ENCODE measurements around the gene KIF3A. TPM values are rescaled to one million over a fixed set of nuclear protein-coding genes. Genes with fewer than 3 reads are reported as not detected.

Gene KIF3A
- total RNA-seq, 1 donor: 1.1 TPM

GRCh38 chr5:132679717-132680380 lies 57.5 kb downstream of the KIF3A start:
- DNase-seq (ENCODE audit: low read depth in 2 of 3, low spot score in 2 of 3): no peak

GRCh38 chr5:132679166-132679565 lies 58.2 kb downstream of the KIF3A start:
- no peak for DNase-seq (ENCODE audit: low read depth in 2 of 3, low spot score in 2 of 3)

DNA sequence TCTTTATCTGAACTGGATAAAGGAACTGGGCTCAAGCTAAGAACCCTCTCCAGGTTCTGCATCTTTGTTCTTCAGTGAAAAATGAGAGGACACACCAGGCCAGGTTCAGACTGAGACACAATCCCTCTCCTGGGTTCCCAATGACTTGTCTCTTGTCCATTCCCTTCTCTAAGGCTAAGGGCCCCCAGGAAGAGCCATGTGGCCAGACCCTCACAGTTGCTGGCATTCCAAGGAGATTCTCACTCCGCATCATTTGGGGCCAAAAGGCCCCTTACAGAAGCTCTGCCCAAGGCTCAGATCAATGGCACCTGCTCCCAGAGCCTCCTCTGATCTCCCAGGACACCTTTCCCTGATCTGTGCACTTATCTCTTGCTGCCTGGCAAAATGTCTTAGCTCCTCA lies 58.6 kb downstream of the KIF3A start:
- DNase-seq (ENCODE audit: low read depth in 2 of 3, low spot score in 2 of 3): no peak

DNA sequence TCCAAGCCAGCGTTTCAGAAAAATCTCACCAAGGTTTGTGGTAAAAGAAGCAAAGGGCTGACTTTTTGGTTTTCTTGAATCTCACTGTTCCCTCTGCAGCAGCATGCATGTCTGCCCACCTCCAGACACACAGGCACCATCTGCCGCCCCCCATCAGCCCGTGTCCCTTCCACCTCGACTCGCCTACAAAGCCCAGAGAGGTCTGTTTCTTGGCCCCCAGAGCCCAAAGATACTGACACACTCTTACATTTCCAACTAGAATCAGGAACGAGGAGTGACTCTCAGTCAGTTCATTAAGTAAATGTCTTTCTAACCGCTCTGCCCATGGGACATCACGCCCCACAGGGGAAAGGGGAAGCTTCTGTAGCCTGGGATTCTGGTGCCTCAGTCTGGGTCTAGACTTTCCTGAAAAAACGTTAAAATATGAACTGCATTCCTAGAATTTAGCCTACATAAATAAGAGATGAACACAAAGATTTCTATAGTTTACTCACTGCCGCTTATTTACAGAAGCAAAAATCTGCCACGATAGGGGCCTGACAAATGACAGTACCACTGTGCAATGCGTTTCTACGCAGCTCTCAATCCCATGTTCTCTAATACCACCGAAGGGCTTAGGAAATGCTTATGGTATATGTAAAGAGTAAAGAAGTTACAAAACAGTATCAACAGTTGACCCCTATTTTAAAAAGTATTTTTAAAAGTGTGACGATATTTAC lies 59.5 kb downstream of the KIF3A start:
- DNase-seq (ENCODE audit: low read depth in 2 of 3, low spot score in 2 of 3): no peak

DNA sequence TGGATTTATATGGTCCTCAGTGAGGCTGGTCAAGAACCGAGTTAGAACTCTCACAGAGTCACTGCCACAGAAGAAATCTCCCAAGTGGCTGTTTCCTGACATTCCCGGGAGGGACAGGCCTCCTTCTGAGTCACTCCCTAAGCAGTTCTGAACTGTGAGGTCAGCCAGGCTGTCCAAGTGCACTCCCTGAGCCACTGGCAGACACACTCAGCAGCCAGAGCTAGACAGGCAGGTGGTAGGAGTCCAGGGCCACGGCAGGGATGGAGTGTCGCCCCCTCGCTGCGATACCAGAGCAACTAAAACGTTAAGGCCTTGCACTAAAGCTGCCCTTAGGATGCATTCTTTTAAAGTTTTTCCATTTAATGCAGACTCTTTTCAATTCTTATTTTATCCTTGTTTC lies 60.2 kb downstream of the KIF3A start:
- no peak for DNase-seq (ENCODE audit: low read depth in 2 of 3, low spot score in 2 of 3)

GRCh38 chr5:132675936-132676689 lies 61.2 kb downstream of the KIF3A start:
- DNase-seq (ENCODE audit: low read depth in 2 of 3, low spot score in 2 of 3): no peak

DNA sequence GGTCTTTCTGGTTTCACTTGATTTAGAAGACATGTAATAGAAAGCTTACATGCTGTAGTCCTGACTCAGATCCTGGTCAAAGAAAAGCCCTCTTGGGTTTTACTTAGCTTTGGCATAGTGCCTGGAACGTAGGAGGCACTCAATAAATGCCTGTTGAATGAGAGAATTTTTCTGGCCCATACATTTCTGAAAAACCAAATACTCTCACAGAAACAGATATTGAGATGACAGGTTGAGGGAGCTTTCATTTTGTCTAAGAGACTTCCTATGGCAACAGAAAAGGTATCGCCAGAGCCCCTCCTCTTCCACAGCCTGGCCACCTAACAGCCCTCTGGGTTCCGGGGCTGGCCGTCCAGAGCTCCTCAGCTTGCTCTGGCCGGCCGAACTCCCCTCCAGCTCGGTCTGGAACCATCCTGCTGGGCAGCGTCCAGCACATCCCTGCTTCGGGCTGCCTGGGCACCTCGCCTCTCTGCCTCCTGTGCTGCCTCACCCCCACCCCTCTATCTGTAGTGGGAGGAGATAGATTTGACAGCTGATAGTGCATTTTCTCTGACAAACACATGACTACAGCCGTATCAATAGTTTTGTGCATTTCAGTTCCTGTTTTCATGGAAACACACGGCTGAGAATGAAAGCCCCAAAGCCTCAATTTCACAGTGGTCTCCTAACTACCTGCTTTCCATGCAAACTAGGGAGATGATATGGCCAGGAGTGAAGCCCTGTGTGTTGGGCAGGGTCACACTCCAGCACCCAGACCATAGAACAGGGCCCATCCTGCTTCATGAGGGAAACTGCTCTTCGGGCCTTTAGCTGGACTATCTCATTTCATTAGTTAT lies 62.5 kb downstream of the KIF3A start:
- no peak for DNase-seq (ENCODE audit: low read depth in 2 of 3, low spot score in 2 of 3)

DNA sequence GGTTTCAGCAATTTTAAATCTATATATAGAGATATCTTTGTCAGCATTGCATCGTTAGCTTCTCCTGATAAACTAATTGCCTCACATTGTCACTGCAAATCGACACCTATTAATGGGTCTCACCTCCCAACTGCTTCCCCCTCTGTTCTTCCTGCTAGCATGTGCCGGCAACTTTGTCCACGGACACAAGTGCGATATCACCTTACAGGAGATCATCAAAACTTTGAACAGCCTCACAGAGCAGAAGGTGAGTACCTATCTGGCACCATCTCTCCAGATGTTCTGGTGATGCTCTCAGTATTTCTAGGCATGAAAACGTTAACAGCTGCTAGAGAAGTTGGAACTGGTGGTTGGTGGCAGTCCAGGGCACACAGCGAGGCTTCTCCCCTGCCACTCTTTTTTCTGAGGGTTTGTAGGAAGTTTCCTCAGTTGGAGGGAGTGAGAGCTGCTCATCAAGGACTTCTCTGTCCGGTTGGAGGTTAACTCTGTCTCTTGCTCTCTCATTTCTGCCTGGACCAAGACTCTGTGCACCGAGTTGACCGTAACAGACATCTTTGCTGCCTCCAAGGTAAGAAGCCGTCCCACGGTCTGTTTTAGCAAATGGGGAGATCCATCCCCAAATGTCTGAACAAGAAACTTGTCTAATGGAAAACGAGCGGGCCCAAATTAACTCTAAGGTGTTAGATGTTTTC lies 63.3 kb downstream of the KIF3A start, which contains the start of gene IL4:
TSS of gene IL4 (plus strand) at position 51 of the 692 bp plus-strand sequence. CDS start at position 113, 62 bp downstream.
- no peak for DNase-seq (ENCODE audit: low read depth in 2 of 3, low spot score in 2 of 3)

- no peak for DNase-seq (ENCODE audit: low read depth in 2 of 3, low spot score in 2 of 3)
Observed at GRCh38 chr5:132673488-132673887, 63.9 kb downstream of the KIF3A start.

DNA sequence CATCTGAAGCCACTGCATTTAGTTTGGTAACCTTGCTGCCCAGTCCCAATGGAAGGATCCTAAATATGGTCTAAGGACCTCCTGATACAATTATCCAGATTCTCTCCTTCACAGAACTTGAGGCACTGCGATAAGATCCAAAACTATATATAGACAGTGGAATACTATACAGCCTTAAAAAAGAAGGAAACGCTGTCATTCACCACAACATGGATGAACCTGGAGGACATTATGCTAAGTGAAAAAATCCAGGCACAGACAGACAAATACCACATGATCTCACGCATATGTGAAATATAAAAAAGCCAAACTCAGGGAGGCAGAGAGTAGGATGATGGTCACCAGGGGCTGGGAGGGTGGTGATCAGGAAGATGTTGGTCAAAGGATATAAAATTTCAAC lies 66.3 kb downstream of the KIF3A start:
- DNase-seq (ENCODE audit: low read depth in 2 of 3, low spot score in 2 of 3): no peak

DNA sequence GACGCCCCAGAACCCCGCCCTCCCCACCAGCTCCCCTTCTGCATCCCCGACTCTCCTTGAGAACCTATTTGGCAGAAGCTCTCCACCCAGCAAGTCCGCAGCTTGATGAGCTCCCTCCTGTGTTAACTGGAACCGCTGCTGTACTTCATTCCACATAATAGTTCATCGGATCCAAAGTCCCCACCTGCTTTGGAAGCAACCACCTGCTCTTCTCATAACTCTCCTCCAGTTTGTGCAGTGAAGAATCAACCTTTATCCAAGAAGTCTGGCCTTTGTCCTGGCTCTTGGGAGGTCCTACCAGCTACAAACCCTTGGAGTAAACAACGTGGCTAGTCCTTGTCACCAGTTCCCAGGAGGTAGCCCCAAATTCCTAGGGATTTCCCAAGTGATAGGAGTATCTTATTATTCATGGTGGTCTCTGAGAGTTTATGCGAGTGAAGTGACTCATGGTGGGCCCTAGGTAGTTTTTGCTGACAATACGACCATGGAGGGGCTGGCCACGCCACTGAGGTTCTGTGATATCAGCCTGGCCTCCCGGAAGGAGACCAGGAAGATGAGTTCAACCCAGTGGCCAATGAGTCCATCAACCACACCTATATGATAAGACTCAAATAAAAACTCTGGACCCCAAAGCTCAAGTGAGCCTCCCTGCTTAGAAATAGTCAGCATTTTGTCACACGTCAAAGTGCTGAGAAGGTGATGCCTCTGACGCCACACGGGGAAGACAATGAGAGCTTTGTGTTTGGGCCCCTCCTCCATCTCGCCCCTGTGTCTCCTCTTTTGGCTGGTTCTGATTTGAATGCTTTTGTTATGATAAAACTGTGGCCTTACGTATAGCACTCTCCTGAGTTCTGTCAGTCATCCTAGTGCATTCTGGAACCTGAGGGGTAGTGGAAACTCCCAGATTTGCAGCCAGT lies 67.1 kb downstream of the KIF3A start:
- no peak for DNase-seq (ENCODE audit: low read depth in 2 of 3, low spot score in 2 of 3)

GRCh38 chr5:132669455-132669820 lies 67.9 kb downstream of the KIF3A start:
- no peak for DNase-seq (ENCODE audit: low read depth in 2 of 3, low spot score in 2 of 3)

DNA sequence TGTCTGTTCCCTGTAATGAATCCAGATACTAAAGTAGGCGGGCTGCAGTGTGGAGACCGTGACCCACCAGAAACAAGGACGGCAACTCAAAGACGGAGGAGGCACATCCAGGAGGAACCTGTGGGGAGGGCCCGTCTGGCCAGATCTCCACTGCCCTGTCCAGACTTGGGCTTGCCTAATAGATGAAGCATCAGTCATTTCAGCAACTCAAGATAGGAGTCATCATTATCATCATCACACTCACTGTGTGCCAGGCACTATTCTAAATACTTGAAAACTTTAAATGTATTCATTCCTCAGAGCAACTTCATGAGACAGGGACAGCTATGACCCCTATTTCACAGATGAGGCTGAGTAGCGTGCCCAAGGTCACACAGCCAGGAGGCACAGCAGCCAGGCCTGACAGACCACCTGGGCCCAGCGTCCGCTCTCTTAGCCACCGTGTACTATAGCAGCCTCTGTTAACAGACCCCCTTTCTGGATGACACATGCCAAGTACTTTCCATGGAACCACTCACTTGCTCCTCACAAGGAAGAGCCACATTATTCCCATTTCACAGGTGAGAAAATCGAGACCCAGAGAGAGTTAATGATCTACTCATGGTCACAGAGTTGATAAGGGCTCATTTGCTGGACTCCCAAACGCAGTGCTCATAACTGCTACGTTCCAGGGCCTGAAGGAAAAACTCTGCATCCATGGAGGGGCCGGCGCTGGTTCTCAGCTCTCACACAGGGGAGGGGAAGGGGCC lies 68.5 kb downstream of the KIF3A start:
- DNase-seq (ENCODE audit: low read depth in 2 of 3, low spot score in 2 of 3): no peak

- DNase-seq (ENCODE audit: low read depth in 2 of 3, low spot score in 2 of 3): no peak
Observed at GRCh38 chr5:132667761-132668705, 69.3 kb downstream of the KIF3A start.

DNA sequence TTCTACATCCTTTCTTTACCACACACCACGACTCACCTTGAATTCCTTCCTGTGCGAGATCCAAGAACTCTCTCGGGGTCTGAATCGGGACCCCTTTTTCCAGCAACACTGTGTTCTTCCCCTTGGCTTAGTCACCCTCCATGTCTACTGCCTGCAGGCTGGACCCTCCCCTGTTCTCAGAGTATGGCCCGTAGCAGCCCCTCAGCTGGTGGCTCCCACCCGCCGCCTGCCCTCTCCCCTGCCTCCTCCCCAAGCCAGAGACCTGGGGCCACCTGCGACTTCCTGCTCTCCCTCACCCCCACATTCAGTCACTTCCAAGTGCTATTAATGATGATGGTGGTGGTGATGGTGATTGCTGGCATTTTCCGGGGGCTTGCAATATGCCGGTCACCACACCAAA lies 70.0 kb downstream of the KIF3A start:
- DNase-seq (ENCODE audit: low read depth in 2 of 3, low spot score in 2 of 3): no peak

- no peak for DNase-seq (ENCODE audit: low read depth in 2 of 3, low spot score in 2 of 3)
Observed at GRCh38 chr5:132666310-132667123, 70.8 kb downstream of the KIF3A start.
